Measurements from ENCODE around the gene COG5. TPM values are rescaled to one million over a fixed set of nuclear protein-coding genes. Genes with fewer than 3 reads are reported as not detected.

COG5 gene
- total and polyA plus RNA-seq, 2 experiments from 2014 or later: 15.4 to 36.5 TPM

- no peaks in the 10 kb centered on the region for H3K9me2 ChIP-seq (ENCODE audit: insufficient read depth)
- no peak overlapping the region for H3K4me2 ChIP-seq
- H3K27me3 ChIP-seq (ENCODE audit: insufficient read depth): no peaks in the 10 kb centered on the region
- no peaks in the 10 kb centered on the region for H3F3A ChIP-seq (replicated peaks; ENCODE audit: low read depth)
- H3K36me3 ChIP-seq (ENCODE audit: insufficient read depth): no peaks in the 10 kb centered on the region
- H3K79me2 ChIP-seq (replicated peaks; ENCODE audit: insufficient read depth): no peaks in the 10 kb centered on the region
- no peak for DNase-seq (ENCODE audit: low spot score)
- H3K27ac Mint-ChIP-seq: 0 out of 2 replicates have a peak overlapping the region, but pooled peaks have one; percentile 0
- H4K20me1 ChIP-seq (replicated peaks; ENCODE audit: insufficient read depth): no peaks in the 10 kb centered on the region
- no peaks in the 10 kb centered on the region for H3K9me3 Mint-ChIP-seq
- H2AFZ ChIP-seq: no peak overlapping the region
- no peaks in the 10 kb centered on the region for H3K4me1 ChIP-seq (ENCODE audit: insufficient read depth)
- ATAC-seq: no peak
- no peaks in the 10 kb centered on the region for H3K4me1 Mint-ChIP-seq
- TF ChIP-seq ZNF331 (CRISPR knock-in tag; IDR thresholded peaks at IDR 0.05; ENCODE audit: low read depth) (no peak), STAT1 (IDR thresholded peaks at IDR 0.05; ENCODE audit: unreplicated experiment) (no peak), EZH2 (IDR thresholded peaks at IDR 0.05; ENCODE audit: low read depth, unreplicated experiment) (no peak), NANOG (IDR thresholded peaks at IDR 0.05; ENCODE audit: borderline replicate concordance) (no peak), JUNB (IDR thresholded peaks at IDR 0.05; ENCODE audit: unreplicated experiment) (no peak), ZNF114 (CRISPR knock-in tag; IDR thresholded peaks at IDR 0.05) (no peak), EZH2phosphoT487 (IDR thresholded peaks at IDR 0.05; ENCODE audit: unreplicated experiment) (no peak), CREB1 (CRISPR knock-in tag; IDR thresholded peaks at IDR 0.05; ENCODE audit: low read depth) (no peak), POLR2AphosphoS5 (IDR thresholded peaks at IDR 0.05; ENCODE audit: low read depth) (no peak), ZNF462 (CRISPR knock-in tag; IDR thresholded peaks at IDR 0.05) (no peak)
- TF ChIP-seq, protein P1, sequence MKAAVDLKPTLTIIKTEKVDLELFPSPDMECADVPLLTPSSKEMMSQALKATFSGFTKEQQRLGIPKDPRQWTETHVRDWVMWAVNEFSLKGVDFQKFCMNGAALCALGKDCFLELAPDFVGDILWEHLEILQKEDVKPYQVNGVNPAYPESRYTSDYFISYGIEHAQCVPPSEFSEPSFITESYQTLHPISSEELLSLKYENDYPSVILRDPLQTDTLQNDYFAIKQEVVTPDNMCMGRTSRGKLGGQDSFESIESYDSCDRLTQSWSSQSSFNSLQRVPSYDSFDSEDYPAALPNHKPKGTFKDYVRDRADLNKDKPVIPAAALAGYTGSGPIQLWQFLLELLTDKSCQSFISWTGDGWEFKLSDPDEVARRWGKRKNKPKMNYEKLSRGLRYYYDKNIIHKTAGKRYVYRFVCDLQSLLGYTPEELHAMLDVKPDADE (IDR thresholded peaks at IDR 0.05): no peak
- TF ChIP-seq, protein P2, sequence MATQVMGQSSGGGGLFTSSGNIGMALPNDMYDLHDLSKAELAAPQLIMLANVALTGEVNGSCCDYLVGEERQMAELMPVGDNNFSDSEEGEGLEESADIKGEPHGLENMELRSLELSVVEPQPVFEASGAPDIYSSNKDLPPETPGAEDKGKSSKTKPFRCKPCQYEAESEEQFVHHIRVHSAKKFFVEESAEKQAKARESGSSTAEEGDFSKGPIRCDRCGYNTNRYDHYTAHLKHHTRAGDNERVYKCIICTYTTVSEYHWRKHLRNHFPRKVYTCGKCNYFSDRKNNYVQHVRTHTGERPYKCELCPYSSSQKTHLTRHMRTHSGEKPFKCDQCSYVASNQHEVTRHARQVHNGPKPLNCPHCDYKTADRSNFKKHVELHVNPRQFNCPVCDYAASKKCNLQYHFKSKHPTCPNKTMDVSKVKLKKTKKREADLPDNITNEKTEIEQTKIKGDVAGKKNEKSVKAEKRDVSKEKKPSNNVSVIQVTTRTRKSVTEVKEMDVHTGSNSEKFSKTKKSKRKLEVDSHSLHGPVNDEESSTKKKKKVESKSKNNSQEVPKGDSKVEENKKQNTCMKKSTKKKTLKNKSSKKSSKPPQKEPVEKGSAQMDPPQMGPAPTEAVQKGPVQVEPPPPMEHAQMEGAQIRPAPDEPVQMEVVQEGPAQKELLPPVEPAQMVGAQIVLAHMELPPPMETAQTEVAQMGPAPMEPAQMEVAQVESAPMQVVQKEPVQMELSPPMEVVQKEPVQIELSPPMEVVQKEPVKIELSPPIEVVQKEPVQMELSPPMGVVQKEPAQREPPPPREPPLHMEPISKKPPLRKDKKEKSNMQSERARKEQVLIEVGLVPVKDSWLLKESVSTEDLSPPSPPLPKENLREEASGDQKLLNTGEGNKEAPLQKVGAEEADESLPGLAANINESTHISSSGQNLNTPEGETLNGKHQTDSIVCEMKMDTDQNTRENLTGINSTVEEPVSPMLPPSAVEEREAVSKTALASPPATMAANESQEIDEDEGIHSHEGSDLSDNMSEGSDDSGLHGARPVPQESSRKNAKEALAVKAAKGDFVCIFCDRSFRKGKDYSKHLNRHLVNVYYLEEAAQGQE (IDR thresholded peaks at IDR 0.05; ENCODE audit: unreplicated experiment): no peak
- TF ChIP-seq, protein P3, sequence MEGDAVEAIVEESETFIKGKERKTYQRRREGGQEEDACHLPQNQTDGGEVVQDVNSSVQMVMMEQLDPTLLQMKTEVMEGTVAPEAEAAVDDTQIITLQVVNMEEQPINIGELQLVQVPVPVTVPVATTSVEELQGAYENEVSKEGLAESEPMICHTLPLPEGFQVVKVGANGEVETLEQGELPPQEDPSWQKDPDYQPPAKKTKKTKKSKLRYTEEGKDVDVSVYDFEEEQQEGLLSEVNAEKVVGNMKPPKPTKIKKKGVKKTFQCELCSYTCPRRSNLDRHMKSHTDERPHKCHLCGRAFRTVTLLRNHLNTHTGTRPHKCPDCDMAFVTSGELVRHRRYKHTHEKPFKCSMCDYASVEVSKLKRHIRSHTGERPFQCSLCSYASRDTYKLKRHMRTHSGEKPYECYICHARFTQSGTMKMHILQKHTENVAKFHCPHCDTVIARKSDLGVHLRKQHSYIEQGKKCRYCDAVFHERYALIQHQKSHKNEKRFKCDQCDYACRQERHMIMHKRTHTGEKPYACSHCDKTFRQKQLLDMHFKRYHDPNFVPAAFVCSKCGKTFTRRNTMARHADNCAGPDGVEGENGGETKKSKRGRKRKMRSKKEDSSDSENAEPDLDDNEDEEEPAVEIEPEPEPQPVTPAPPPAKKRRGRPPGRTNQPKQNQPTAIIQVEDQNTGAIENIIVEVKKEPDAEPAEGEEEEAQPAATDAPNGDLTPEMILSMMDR (conservative IDR thresholded peaks at IDR 0.05; ENCODE audit: low read depth in 2 of 2): no peak
- no peaks in the 10 kb centered on the region for H3K27me3 Mint-ChIP-seq (ENCODE audit: insufficient read depth, low read depth, poor library complexity)
- H3K27ac ChIP-seq (ENCODE audit: low read depth): no peak overlapping the region
- H3K4me3 ChIP-seq: no peak overlapping the region
- no peak overlapping the region for H3K4me3 Mint-ChIP-seq
- H3K36me3 Mint-ChIP-seq (ENCODE audit: low read depth): peaks cover 3% of the 10 kb centered on the region; the same call in 1 of the 3 replicates
Observed at GRCh38 chr7:107446988-107447387, 116.7 kb downstream of the COG5 start.
